ENCODE data around the gene PELI3.

The PELI3 gene

GRCh38 chr11:66459138-66459778 lies 7.4 kb upstream of the PELI3 start:
- TF ChIP-seq, protein P1, sequence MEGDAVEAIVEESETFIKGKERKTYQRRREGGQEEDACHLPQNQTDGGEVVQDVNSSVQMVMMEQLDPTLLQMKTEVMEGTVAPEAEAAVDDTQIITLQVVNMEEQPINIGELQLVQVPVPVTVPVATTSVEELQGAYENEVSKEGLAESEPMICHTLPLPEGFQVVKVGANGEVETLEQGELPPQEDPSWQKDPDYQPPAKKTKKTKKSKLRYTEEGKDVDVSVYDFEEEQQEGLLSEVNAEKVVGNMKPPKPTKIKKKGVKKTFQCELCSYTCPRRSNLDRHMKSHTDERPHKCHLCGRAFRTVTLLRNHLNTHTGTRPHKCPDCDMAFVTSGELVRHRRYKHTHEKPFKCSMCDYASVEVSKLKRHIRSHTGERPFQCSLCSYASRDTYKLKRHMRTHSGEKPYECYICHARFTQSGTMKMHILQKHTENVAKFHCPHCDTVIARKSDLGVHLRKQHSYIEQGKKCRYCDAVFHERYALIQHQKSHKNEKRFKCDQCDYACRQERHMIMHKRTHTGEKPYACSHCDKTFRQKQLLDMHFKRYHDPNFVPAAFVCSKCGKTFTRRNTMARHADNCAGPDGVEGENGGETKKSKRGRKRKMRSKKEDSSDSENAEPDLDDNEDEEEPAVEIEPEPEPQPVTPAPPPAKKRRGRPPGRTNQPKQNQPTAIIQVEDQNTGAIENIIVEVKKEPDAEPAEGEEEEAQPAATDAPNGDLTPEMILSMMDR (IDR thresholded peaks at IDR 0.05) = no peak

DNA sequence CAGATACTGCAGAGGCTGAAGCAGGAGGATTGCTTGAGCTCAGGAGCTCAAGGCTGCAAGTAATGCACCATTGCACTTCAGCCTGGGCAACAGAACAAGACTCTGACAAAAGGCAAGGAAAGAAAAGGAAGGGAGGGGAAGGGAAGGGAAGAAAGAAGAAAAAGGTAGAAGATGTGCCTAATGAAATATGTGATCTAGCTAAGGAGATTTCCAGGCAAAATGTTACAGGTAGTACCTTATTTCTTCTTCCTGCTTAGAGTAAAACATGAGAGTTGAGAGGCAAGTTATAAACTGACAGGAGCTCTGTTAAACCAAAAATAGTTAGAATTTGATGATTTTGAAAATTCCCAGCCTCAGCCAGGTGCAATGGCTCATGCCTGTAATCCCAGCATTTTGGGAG lies 4.7 kb upstream of the PELI3 start:
- TF ChIP-seq, protein P1 (IDR thresholded peaks at IDR 0.05) = no peak

DNA sequence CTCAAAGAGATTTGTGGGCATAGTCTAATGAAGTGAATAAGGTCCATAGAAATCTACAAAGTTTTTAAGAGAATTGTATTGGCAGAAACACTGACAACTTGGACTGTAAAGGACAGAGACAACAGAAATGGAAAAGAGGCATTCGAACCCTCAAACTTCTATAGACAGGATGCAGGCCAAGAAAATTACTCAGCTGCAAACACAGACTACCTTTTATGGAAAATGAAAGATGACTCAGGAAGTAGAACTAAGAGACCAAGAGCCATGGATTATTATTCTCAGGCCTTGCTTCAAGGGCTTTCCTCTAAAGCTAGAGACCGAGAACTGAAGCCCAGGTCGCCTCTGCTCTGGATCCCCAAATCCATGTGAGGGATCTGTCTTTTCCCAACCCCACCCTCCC lies 3.8 kb upstream of the PELI3 start:
- TF ChIP-seq, protein P1 (IDR thresholded peaks at IDR 0.05) = no peak

- TF ChIP-seq, protein P1 (IDR thresholded peaks at IDR 0.05) = no peak
Measured at GRCh38 chr11:66464916-66465315, 1.8 kb upstream of the PELI3 start.

DNA sequence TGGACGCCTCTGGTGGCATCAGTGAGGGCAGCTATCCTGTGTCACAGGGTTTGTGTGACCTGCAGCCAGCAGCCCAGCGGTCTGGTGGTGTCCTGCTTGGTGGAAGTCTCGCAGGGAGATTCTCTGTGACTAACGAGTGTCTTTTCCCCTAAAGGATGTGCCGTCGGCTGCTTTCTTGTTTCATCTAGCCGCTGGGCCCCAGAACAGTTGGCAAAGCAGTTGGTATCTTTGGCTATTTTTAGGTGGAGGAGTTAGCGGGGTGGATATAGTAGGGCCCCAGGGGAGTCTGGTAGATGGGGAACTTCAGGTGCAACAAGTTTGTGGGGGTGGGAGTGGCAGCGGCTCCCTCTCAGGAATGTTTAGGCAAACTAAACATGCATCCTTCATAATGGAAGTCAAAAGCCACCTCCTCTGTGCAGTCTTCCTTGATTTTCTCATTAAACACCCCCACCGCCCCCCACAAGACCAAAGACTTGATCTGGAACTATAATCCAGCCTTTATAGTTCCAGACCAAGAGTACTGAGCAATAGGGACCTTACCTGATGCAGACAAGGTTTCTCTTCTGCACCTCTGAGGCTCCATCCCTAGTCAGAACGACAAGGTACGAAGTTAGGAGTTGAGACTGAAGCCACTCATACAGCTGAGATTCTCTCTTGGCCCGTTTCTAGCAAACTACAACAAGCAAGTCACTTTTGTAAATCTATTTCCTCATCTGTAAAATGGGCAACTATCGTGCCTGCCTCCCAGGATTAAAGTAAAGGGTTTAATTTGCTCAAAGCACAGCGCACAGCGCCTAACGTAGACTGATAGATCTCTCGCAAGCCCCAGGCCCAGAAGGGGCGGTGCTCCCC lies 1.1 kb upstream of the PELI3 start:
- TF ChIP-seq, protein P1 (IDR thresholded peaks at IDR 0.05) = no peak

DNA sequence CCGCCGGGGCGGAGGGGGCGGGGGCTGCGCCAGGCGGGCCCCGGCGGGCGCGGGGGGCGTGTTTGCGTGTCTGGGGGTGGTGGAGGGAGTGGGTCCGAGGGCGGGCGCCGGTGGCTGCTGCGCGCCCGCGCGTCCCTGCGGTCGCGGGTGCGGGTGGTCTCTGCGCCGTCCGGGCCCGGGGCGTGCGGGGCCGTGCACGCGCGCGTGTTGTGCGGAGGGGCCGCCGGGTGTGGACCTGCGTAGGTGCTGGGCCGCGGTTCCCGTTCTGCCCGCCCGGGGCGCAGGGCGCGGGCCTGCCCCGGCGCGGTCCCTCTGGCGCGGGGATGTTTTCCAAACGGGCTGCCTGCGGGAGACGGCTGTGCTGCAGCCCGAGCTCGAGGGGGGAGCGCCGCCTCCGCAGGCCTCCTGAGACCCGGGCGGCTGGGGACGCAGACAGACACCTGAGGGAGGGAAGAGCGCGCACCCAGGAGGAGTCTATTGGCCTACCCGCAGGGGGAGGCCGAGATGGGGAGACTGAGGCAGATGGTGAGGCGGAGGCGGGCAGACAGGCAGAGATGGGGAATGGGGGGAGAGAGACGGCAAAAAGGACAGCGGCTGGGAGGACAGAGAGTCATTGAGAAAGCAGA lies 442 bp downstream of the PELI3 start:
- TF ChIP-seq, protein P1 (IDR thresholded peaks at IDR 0.05) = peak; percentile 30; the same call in 1 of the 2 replicates

GRCh38 chr11:66467756-66468155 lies 1.1 kb downstream of the PELI3 start:
- TF ChIP-seq, protein P1 (IDR thresholded peaks at IDR 0.05) = no peak

All from LNCAP (cell line).